Nephron progenitor cell (in vitro differentiated cells): ENCODE results near the gene LRRC8C.

ENCODE experiments used
- DNase-seq: peaks from one replicate; pipeline ENCODE4 v3.0.0; 2021
- H3K27ac Mint-ChIP-seq: 2 replicates; pipeline ENCODE4 v1.8.0; 2021; ENCODE audit warnings: mild to moderate bottlenecking, moderate library complexity, mixed read lengths
- H3K27me3 Mint-ChIP-seq: 2 replicates; pipeline ENCODE4 v1.8.0; 2021; ENCODE audit warnings: mild to moderate bottlenecking, low read depth, mixed read lengths; ENCODE audit not compliant: poor library complexity
- H3K36me3 Mint-ChIP-seq: 2 replicates; pipeline ENCODE4 v1.8.0; 2021; ENCODE audit warnings: low read depth, mixed read lengths
- H3K4me1 Mint-ChIP-seq: 2 replicates; pipeline ENCODE4 v1.8.0; 2021; ENCODE audit warnings: mixed read lengths
- H3K4me3 Mint-ChIP-seq: 2 replicates; pipeline ENCODE4 v1.8.0; 2021; ENCODE audit warnings: mild to moderate bottlenecking, moderate library complexity, mixed read lengths
- H3K9me3 Mint-ChIP-seq: 2 replicates; pipeline ENCODE4 v1.8.0; 2021; ENCODE audit warnings: mild to moderate bottlenecking, moderate library complexity, mixed read lengths
- CTCF ChIP-seq: fragments of 200-600 bp; sonication (generic); IDR thresholded peaks from 2 replicates; pipeline ENCODE4 v1.5.0; 2021; ENCODE audit warnings: antibody characterized with exemption

The LRRC8C gene

GRCh38 chr1:89697383-89697782, 64.5 kb downstream of the LRRC8C start:
- Mint-ChIP-seq H3K4me1 (no peaks in the 10 kb centered on the region), H3K9me3 (no peaks in the 10 kb centered on the region), H3K27ac (peak overlapping the region; percentile 54), H3K36me3 (no peaks in the 10 kb centered on the region), H3K27me3 (peaks cover 3% of the 10 kb centered on the region), H3K4me3 (no peak overlapping the region)
- TF ChIP-seq CTCF: no peak
- no peak for DNase-seq

- Mint-ChIP-seq H3K27me3 (peaks cover 3% of the 10 kb centered on the region), H3K9me3 (no peaks in the 10 kb centered on the region), H3K4me1 (no peaks in the 10 kb centered on the region), H3K36me3 (no peaks in the 10 kb centered on the region), H3K27ac (peak overlapping the region; percentile 54), H3K4me3 (no peak overlapping the region)
- no peak for TF ChIP-seq CTCF
- no peak for DNase-seq
Observed at GRCh38 chr1:89698020-89698560, 65.2 kb downstream of the LRRC8C start.

GRCh38 chr1:89698624-89699023, 65.7 kb downstream of the LRRC8C start:
- Mint-ChIP-seq H3K9me3 (no peaks in the 10 kb centered on the region), H3K4me1 (no peaks in the 10 kb centered on the region), H3K4me3 (no peak overlapping the region), H3K27ac (no peak overlapping the region), H3K27me3 (peaks cover 3% of the 10 kb centered on the region), H3K36me3 (no peaks in the 10 kb centered on the region)
- no peak for TF ChIP-seq CTCF
- DNase-seq: no peak

GRCh38 chr1:89699451-89699986, 66.6 kb downstream of the LRRC8C start:
- no peak for DNase-seq
- H3K27me3 Mint-ChIP-seq: peaks cover 3% of the 10 kb centered on the region
- no peaks in the 10 kb centered on the region for H3K9me3 Mint-ChIP-seq
- no peak overlapping the region for H3K4me3 Mint-ChIP-seq
- no peak for TF ChIP-seq CTCF
- H3K36me3 Mint-ChIP-seq: no peaks in the 10 kb centered on the region
- H3K4me1 Mint-ChIP-seq: no peaks in the 10 kb centered on the region
- H3K27ac Mint-ChIP-seq: no peak overlapping the region

- Mint-ChIP-seq H3K4me3 (no peak overlapping the region), H3K27ac (no peak overlapping the region), H3K27me3 (peaks cover 3% of the 10 kb centered on the region), H3K36me3 (no peaks in the 10 kb centered on the region), H3K4me1 (no peaks in the 10 kb centered on the region), H3K9me3 (no peaks in the 10 kb centered on the region)
- DNase-seq: no peak
- TF ChIP-seq CTCF: no peak
Observed at GRCh38 chr1:89701746-89702241, 68.9 kb downstream of the LRRC8C start.

GRCh38 chr1:89702520-89703045, 69.7 kb downstream of the LRRC8C start:
- H3K4me1 Mint-ChIP-seq: no peaks in the 10 kb centered on the region
- H3K9me3 Mint-ChIP-seq: no peaks in the 10 kb centered on the region
- peaks cover 3% of the 10 kb centered on the region for H3K27me3 Mint-ChIP-seq
- H3K36me3 Mint-ChIP-seq: no peaks in the 10 kb centered on the region
- H3K27ac Mint-ChIP-seq: no peak overlapping the region
- H3K4me3 Mint-ChIP-seq: no peak overlapping the region
- no peak for DNase-seq
- TF ChIP-seq CTCF: no peak
